Prostate gland (tissue), 1 donor: ENCODE measurements around the gene SYT12.

Experiments used
- POLR2A ChIP-seq: fragments of 450-650 bp; IDR thresholded peaks from one replicate; pipeline ENCODE4 v1.6.1; 2016; ENCODE audit warnings: antibody characterized with exemption, mild to moderate bottlenecking
- POLR2AphosphoS5 ChIP-seq: sonication (generic); formaldehyde crosslinking; IDR thresholded peaks from one replicate; pipeline ENCODE4 v1.6.1; 2017; ENCODE audit warnings: antibody characterized with exemption

GRCh38 chr11:67029146-67029545 lies 6.2 kb downstream of the SYT12 start:
- TF ChIP-seq POLR2AphosphoS5, result no peak
- no peak for TF ChIP-seq POLR2A
